ENCODE measurements around the gene INO80. TPM values are rescaled to one million over a fixed set of nuclear protein-coding genes. Genes with fewer than 3 reads are reported as not detected.

INO80 gene
- total and polyA plus RNA-seq, 12 donors: 4.8 to 14.8 (median 11.7) TPM

DNA sequence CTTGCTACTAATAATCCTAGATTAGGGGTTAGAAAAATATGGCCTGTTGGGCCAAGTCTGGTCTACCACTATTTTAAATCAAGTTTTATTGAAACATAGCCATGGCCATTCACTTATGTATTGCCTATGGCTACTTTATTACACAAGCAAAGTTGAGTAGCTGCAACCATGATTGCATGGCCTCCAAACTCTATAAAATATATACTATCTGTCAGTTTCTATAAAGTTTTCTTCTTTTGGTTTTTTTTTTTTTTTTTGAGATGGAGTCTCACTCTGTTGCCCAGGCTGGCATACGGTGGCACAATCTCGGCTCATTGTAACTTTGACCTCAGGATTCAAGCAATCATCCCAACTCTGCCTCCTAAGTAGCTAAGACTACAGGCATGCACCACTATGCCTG, 60.4 kb downstream of the INO80 start:
- ATAC-seq: no peak
- 95 to 98% methylated on average over 2 of the region's 2 CpGs for WGBS, 2 donors
- Histone ChIP-seq H3K36me3 (peaks cover 0 to 100% (median 60%) of the 10 kb centered on the region in 9 donors), H3K4me1 (no peaks in the 10 kb centered on the region), H3K4me3 (no peak overlapping the region), H3K9me3 (peaks cover 0 to under 1% (median 0%) of the 10 kb centered on the region in 11 donors), H3K27ac (no peak overlapping the region), H3K27me3 (no peaks in the 10 kb centered on the region)
- TF ChIP-seq, protein P1, sequence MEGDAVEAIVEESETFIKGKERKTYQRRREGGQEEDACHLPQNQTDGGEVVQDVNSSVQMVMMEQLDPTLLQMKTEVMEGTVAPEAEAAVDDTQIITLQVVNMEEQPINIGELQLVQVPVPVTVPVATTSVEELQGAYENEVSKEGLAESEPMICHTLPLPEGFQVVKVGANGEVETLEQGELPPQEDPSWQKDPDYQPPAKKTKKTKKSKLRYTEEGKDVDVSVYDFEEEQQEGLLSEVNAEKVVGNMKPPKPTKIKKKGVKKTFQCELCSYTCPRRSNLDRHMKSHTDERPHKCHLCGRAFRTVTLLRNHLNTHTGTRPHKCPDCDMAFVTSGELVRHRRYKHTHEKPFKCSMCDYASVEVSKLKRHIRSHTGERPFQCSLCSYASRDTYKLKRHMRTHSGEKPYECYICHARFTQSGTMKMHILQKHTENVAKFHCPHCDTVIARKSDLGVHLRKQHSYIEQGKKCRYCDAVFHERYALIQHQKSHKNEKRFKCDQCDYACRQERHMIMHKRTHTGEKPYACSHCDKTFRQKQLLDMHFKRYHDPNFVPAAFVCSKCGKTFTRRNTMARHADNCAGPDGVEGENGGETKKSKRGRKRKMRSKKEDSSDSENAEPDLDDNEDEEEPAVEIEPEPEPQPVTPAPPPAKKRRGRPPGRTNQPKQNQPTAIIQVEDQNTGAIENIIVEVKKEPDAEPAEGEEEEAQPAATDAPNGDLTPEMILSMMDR (IDR thresholded peaks at IDR 0.05): no peak
- intact Hi-C loops (cut with DNase I): no loop called here
- DNase-seq: no peak

DNA sequence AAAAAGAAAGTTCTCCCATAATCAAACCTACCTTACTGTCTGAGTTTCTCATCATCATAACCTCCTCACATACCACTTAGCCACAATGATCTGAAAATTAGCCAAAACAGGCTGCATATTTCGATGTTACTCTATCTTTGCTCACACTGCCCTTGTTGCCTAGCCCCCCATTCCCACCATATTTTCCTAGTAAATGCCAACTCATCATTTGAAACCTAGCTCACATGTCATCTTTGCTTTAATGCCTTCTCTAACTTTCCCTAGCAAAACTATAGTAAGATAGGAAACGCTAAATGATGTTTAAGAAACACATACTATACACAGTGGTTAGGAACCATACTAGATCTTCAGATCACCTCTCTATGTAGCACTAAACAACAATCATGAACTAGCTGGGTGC, 64.9 kb downstream of the INO80 start:
- H3K4me1 ChIP-seq: no peaks in the 10 kb centered on the region
- ATAC-seq (no peak), DNase-seq (no peak)
- no peaks in the 10 kb centered on the region for H3K9me3 ChIP-seq
- H3K36me3 ChIP-seq: peaks cover 0 to 100% (median 71%) of the 10 kb centered on the region in 9 donors
- WGBS, 2 donors: 98 to 99% methylated on average over 2 of the region's 2 CpGs
- TF ChIP-seq, protein P1 (IDR thresholded peaks at IDR 0.05): no peak
- no peaks in the 10 kb centered on the region for H3K27me3 ChIP-seq
- intact Hi-C loops (cut with DNase I): loop anchor here in 1 of 10 donors (5.0 kb wide), 1 partner anchor 41 kb away; no protein-coding TSS in a partner anchor
- no peak overlapping the region for H3K4me3 ChIP-seq
- H3K27ac ChIP-seq: no peak overlapping the region

DNA sequence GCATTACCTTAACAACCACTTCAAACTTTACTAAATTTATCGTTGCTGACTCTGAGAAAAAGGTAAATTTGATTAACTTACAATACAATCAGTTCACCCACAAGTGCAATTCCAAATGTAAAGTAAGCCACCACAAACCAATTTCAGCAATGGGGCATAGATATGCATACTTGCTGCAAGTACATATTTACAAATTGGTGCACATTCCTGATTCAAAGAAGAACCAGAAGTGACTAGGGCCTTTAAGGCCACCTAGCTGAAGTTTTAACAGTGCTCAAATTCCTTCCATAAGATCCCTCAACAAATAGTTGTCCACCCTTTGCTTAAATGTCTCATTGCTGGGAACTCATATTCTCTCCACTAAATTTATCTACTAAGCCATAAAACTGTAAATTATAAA, 67.2 kb downstream of the INO80 start:
- WGBS, 2 donors: 93 to 95% methylated on average over 1 of the region's 1 CpG
- DNase-seq: no peak
- Histone ChIP-seq H3K27ac (no peak overlapping the region), H3K4me3 (no peak overlapping the region), H3K36me3 (peaks cover 0 to 100% (median 62%) of the 10 kb centered on the region in 9 donors), H3K9me3 (no peaks in the 10 kb centered on the region), H3K4me1 (peaks cover 0 to under 1% (median 0%) of the 10 kb centered on the region in 9 donors), H3K27me3 (no peaks in the 10 kb centered on the region)
- intact Hi-C loops (cut with DNase I): no loop called here
- TF ChIP-seq, protein P1 (IDR thresholded peaks at IDR 0.05): no peak
- no peak for ATAC-seq

DNA sequence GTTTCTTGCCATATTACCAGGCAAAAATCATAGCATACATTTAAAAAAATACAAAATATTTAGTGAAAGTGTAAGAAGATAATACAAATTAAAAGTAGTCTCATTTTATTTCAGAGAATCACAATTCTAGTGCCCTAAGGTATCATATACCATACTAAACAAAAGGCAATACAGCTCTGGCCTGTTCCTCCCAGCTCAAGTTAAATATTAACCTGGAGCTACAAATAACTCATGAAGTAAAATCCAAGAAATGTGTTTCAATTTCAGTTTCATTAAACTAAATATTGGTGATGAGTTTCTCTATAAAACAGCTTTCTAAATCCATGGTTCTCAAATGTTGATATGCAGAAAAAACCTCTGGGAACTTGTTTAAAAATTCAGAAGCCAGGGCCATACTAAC, 67.7 kb downstream of the INO80 start:
- Histone ChIP-seq H3K27me3 (no peaks in the 10 kb centered on the region), H3K36me3 (peaks cover 0 to 100% (median 63%) of the 10 kb centered on the region in 9 donors), H3K9me3 (no peaks in the 10 kb centered on the region), H3K4me3 (no peak overlapping the region), H3K4me1 (peaks cover 0 to 5% (median 0%) of the 10 kb centered on the region in 9 donors), H3K27ac (no peak overlapping the region)
- intact Hi-C loops (cut with DNase I): no loop called here
- TF ChIP-seq, protein P1 (IDR thresholded peaks at IDR 0.05): no peak
- DNase-seq (no peak), ATAC-seq (no peak)
